Measurements from ENCODE around the gene PAXX. TPM values are rescaled to one million over a fixed set of nuclear protein-coding genes. Genes with fewer than 3 reads are reported as not detected.
A peak's percentile ranks its signal among the peaks of the same experiment; 100 is the strongest.

PAXX gene
- polyA plus RNA-seq, 6 donors from 2014 or later, result 31.7 to 39.8 (median 35.6) TPM

DNA sequence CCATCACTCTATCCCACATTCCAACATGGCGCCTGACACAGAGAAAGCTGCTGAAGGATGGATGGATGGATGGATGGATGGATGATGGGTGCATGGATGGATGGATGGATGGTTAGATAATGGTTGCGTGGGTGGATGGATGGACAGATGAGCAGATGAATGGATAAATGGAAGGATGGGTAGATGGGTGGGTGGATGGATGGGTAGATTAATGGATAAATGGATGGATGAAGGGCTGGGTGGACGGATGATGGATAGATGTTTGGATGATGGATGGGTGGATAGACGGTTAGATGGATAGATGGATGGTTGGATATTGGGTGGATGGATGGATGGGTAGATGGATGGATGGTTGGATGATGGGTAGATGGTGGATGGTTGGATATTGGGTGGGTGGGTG is 35.6 kb upstream of the PAXX start:
- H3K4me3 Mint-ChIP-seq, result no peak overlapping the region
- H3K27ac Mint-ChIP-seq, result no peak overlapping the region
- peaks cover 0 to 7% (median 0%) of the 10 kb centered on the region in 7 donors for H3K9me3 Mint-ChIP-seq
- no peak for DNase-seq
- H3K27me3 Mint-ChIP-seq, result peaks cover 4 to 11% (median 10%) of the 10 kb centered on the region in 3 donors
- ATAC-seq (ENCODE audit: low read depth in 2 of 2), result no peak
- peaks cover 0 to 8% (median 0%) of the 10 kb centered on the region in 3 donors for H3K4me1 Mint-ChIP-seq
- H3K36me3 Mint-ChIP-seq, result peaks cover 0 to 9% of the 10 kb centered on the region in 2 donors

DNA sequence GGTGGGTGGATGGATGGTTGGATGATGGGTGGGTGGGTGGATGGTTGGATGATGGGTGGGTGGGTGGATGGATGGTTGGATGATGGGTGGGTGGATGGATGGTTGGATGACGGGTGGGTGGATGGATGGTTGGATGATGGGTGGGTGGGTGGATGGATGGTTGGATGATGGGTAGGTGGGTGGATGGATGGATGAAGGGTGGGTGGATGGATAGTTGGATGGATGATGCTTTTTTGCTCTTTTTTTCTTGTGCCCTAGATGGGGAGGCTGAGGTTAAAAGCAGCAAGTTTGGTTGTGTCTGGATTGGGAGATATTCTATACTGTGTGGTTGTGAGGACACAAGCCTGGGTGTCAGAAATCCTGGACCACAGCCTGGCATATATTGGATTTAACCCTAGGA is 34.8 kb upstream of the PAXX start:
- ATAC-seq (ENCODE audit: low read depth in 2 of 2) (no peak), DNase-seq (no peak)
- Mint-ChIP-seq H3K9me3 (peaks cover 0 to 7% (median 0%) of the 10 kb centered on the region in 7 donors), H3K36me3 (peaks cover 0 to 9% of the 10 kb centered on the region in 2 donors), H3K4me1 (peaks cover 0 to 8% (median 0%) of the 10 kb centered on the region in 3 donors), H3K27ac (no peak overlapping the region), H3K27me3 (peaks cover 4 to 11% (median 10%) of the 10 kb centered on the region in 3 donors), H3K4me3 (no peak overlapping the region)

DNA sequence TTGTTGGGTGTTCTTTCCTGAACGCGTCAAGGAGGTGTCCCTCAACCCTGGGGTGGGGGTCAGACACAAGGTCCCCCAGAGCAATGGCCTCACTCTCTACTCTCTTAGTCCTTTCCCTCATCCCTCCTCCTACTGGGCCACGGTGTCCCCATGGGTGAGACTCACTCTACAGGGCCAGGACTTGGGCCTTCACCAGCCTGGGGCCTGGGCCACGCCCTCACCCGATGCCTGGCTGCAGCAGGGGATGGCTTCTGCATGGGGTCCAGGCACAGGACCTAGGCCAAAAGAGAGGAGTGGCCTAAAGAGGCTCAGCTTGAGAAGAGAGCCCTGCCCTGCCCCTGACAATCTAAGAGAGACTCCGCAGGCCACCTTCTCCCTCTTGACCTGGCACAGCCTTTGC is 34.3 kb upstream of the PAXX start:
- peaks cover 0 to 9% of the 10 kb centered on the region in 2 donors for H3K36me3 Mint-ChIP-seq
- H3K9me3 Mint-ChIP-seq, result peaks cover 0 to 7% (median 0%) of the 10 kb centered on the region in 7 donors
- H3K27me3 Mint-ChIP-seq, result peaks cover 6 to 13% (median 10%) of the 10 kb centered on the region in 3 donors
- H3K27ac Mint-ChIP-seq, result no peak overlapping the region
- H3K4me3 Mint-ChIP-seq, result peak overlapping the region in 1 of 8 donors; percentile 15
- ATAC-seq (ENCODE audit: low read depth in 2 of 2) (no peak), DNase-seq (no peak)
- H3K4me1 Mint-ChIP-seq, result peaks cover 0 to 8% (median 0%) of the 10 kb centered on the region in 3 donors

- no peak for DNase-seq
- peaks cover 0 to 8% (median 0%) of the 10 kb centered on the region in 3 donors for H3K4me1 Mint-ChIP-seq
- ATAC-seq (ENCODE audit: low read depth in 2 of 2), result no peak
- H3K4me3 Mint-ChIP-seq, result no peak overlapping the region
- H3K9me3 Mint-ChIP-seq, result peaks cover 0 to 7% (median 0%) of the 10 kb centered on the region in 7 donors
- peaks cover 8 to 18% (median 10%) of the 10 kb centered on the region in 3 donors for H3K27me3 Mint-ChIP-seq
- H3K27ac Mint-ChIP-seq, result no peak overlapping the region
- H3K36me3 Mint-ChIP-seq, result peaks cover 0 to 9% of the 10 kb centered on the region in 2 donors
Measured at GRCh38 chr9:136958473-136958872, 33.7 kb upstream of the PAXX start.

DNA sequence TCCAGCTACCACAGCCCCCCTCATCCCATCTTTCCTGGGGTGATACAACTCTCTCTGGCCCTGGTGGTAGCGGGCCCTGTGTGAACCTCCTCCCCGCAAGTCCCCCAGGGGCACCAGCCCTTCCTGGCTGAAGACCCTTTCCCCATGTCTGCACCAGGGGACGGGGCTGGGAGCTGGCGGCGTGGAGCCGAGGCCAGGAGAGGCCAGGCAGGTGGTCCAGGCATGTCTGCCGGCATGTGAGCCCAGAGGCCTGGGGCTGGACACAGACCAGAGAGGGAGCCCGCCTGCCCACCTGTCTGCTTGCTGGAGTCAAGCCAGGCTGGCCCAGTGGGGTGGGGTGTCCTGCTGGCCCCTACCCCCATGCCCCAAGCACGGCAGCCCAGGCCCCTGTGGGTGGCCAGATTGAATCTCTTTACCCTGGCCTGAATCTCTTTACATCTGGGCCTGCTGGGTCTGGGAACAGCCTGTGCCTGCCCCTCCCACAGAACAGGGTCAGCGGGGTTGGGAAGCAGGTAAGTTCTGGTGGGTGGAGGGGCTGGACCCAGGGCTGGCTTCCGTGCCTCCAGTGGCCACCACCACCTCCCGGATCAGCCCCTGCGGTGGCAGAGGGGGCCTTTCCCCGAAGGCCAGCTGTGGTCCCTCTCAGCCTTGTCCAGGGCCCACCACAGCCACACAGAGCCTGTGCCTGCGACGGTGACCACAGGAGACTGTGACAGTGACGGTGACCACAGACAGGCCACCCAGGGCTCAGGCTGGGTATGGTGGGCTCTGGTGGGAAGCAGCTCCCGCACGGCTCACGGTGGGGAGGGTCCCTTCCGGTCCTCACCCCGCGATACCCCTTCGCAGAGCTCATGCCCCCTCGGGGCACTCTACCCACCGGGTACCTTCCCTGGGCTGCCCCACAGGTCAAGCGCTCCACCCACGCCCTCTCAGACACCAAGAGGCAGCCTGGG is 33.0 kb upstream of the PAXX start:
- peaks cover 0 to 8% (median 0%) of the 10 kb centered on the region in 3 donors for H3K4me1 Mint-ChIP-seq
- H3K4me3 Mint-ChIP-seq, result no peak overlapping the region
- DNase-seq (no peak), ATAC-seq (ENCODE audit: low read depth in 2 of 2) (no peak)
- peak overlapping the region in 2 of 6 donors; percentile 44 to 81 for H3K27ac Mint-ChIP-seq
- peaks cover 0 to 9% of the 10 kb centered on the region in 2 donors for H3K36me3 Mint-ChIP-seq
- H3K9me3 Mint-ChIP-seq, result peaks cover 0 to 7% (median 0%) of the 10 kb centered on the region in 7 donors
- H3K27me3 Mint-ChIP-seq, result peaks cover 8 to 18% (median 10%) of the 10 kb centered on the region in 3 donors

- Mint-ChIP-seq H3K4me3 (peak overlapping the region in 1 of 8 donors; percentile 66), H3K36me3 (peaks cover 0 to 9% of the 10 kb centered on the region in 2 donors), H3K27ac (no peak overlapping the region), H3K27me3 (peaks cover 8 to 10% (median 8%) of the 10 kb centered on the region in 3 donors), H3K9me3 (peaks cover 0 to 7% (median 0%) of the 10 kb centered on the region in 7 donors), H3K4me1 (peaks cover 0 to 8% (median 0%) of the 10 kb centered on the region in 3 donors)
- ATAC-seq (ENCODE audit: low read depth in 2 of 2) (no peak), DNase-seq (no peak)
Measured at GRCh38 chr9:136960212-136960937, 31.8 kb upstream of the PAXX start.

GRCh38 chr9:136960938-136961275 is 31.3 kb upstream of the PAXX start:
- Mint-ChIP-seq H3K36me3 (peaks cover 0 to 9% of the 10 kb centered on the region in 2 donors), H3K4me3 (no peak overlapping the region), H3K27ac (no peak overlapping the region), H3K27me3 (peaks cover 11 to 15% (median 12%) of the 10 kb centered on the region in 3 donors), H3K4me1 (peaks cover 4 to 11% (median 5%) of the 10 kb centered on the region in 3 donors), H3K9me3 (peaks cover 0 to 7% (median 0%) of the 10 kb centered on the region in 7 donors)
- ATAC-seq (ENCODE audit: low read depth in 2 of 2) (no peak), DNase-seq (no peak)

- Mint-ChIP-seq H3K9me3 (peaks cover 0 to 5% (median 0%) of the 10 kb centered on the region in 7 donors), H3K27ac (no peak overlapping the region), H3K4me1 (peaks cover 9 to 12% (median 11%) of the 10 kb centered on the region in 3 donors), H3K36me3 (peaks cover 0 to 6% of the 10 kb centered on the region in 2 donors), H3K27me3 (peaks cover 15 to 18% (median 15%) of the 10 kb centered on the region in 3 donors), H3K4me3 (no peak overlapping the region)
- ATAC-seq (ENCODE audit: low read depth in 2 of 2), result no peak
- DNase-seq, result no peak
Measured at GRCh38 chr9:136961279-136962065, 30.8 kb upstream of the PAXX start.

- no peak for DNase-seq
- Mint-ChIP-seq H3K4me1 (peaks cover 8 to 13% (median 9%) of the 10 kb centered on the region in 3 donors), H3K4me3 (no peak overlapping the region), H3K9me3 (no peaks in the 10 kb centered on the region), H3K36me3 (no peaks in the 10 kb centered on the region), H3K27me3 (peaks cover 9 to 19% (median 11%) of the 10 kb centered on the region in 3 donors), H3K27ac (no peak overlapping the region)
- no peak for ATAC-seq (ENCODE audit: low read depth in 2 of 2)
Measured at GRCh38 chr9:136962163-136962562, 30.1 kb upstream of the PAXX start.

DNA sequence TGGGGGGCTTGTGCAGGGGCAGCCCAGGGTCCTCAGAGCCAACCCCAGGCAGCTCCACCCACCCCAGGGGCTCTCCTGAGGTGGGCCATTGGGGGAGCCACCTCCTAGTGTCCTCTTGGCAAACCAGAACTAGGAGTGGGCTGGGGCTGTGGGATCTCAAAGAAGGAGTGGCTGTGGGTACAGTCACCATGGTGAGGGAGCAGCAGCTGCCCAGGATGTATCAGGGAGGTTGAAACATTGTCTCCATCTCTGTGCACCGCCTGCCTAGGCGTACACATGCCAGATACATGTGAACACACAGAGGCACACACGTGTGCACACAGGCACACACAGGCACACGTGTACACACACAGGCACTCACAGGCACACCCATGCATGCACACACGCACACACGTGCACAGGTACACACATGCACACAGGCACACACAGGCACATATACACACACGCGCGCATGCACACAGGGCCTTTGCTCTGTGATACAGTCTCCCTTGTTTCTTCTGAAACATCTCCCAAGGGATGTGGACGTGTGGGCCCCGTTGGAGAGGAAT is 29.4 kb upstream of the PAXX start:
- Mint-ChIP-seq H3K9me3 (no peaks in the 10 kb centered on the region), H3K27ac (peak overlapping the region in 1 of 6 donors; percentile 54), H3K36me3 (no peaks in the 10 kb centered on the region), H3K27me3 (peaks cover 9 to 19% (median 11%) of the 10 kb centered on the region in 3 donors), H3K4me3 (no peak overlapping the region), H3K4me1 (peaks cover 8 to 13% (median 9%) of the 10 kb centered on the region in 3 donors)
- ATAC-seq (ENCODE audit: low read depth in 2 of 2) (no peak), DNase-seq (no peak)

- Mint-ChIP-seq H3K4me1 (peaks cover 8 to 13% (median 9%) of the 10 kb centered on the region in 3 donors), H3K36me3 (no peaks in the 10 kb centered on the region), H3K9me3 (no peaks in the 10 kb centered on the region), H3K27ac (no peak overlapping the region), H3K4me3 (no peak overlapping the region), H3K27me3 (peaks cover 9 to 19% (median 11%) of the 10 kb centered on the region in 3 donors)
- ATAC-seq (ENCODE audit: low read depth in 2 of 2) (no peak), DNase-seq (no peak)
Measured at GRCh38 chr9:136963341-136963740, 28.9 kb upstream of the PAXX start.

DNA sequence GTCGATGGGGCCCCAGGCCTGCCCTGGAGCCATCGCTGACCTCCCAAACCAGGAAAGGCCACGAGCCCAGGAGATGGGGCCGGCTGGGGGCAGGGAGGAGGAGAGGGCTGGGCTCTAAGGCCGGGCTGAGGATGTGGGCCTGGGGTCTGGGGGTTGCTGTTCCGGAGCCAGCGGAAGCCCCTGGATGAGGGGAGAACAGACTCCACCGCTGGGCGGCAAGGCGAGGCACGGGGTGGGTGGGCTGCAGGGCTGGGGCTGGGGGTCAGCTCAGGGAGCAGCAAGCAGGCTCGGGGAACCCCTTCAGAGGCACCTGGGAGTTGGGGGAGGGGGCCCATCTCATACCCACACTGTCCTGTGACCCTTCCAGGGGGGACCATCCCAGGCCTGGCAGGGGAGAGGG is 28.5 kb upstream of the PAXX start:
- ATAC-seq (ENCODE audit: low read depth in 2 of 2) (no peak), DNase-seq (no peak)
- H3K27ac Mint-ChIP-seq, result no peak overlapping the region
- H3K27me3 Mint-ChIP-seq, result peaks cover 9 to 19% (median 11%) of the 10 kb centered on the region in 3 donors
- peaks cover 8 to 13% (median 9%) of the 10 kb centered on the region in 3 donors for H3K4me1 Mint-ChIP-seq
- no peaks in the 10 kb centered on the region for H3K36me3 Mint-ChIP-seq
- H3K9me3 Mint-ChIP-seq, result no peaks in the 10 kb centered on the region
- no peak overlapping the region for H3K4me3 Mint-ChIP-seq
